A549 (cell line): ENCODE data around the gene TNFRSF19.
"Not testable (repeated sequence)": the region's sequence is repeated elsewhere in the genome, so short reads cannot be mapped to it uniquely, and the experiment has no call there.

Source experiments
- EP300 ChIP-seq, 2 experiments: fragments of >200 bp; sonication (Bioruptor Twin); formaldehyde crosslinking; IDR thresholded peaks; 2 replicates in 1 of 2; 3 replicates in 1 of 2; pipeline ENCODE4 v1.6.1; 2016 to 2017
- TF ChIP-seq, protein P1 (sequence below): fragments of >200 bp; sonication (Bioruptor Twin); formaldehyde crosslinking; IDR thresholded peaks from 3 replicates; pipeline ENCODE4 v1.5.1; 2016

DNA sequence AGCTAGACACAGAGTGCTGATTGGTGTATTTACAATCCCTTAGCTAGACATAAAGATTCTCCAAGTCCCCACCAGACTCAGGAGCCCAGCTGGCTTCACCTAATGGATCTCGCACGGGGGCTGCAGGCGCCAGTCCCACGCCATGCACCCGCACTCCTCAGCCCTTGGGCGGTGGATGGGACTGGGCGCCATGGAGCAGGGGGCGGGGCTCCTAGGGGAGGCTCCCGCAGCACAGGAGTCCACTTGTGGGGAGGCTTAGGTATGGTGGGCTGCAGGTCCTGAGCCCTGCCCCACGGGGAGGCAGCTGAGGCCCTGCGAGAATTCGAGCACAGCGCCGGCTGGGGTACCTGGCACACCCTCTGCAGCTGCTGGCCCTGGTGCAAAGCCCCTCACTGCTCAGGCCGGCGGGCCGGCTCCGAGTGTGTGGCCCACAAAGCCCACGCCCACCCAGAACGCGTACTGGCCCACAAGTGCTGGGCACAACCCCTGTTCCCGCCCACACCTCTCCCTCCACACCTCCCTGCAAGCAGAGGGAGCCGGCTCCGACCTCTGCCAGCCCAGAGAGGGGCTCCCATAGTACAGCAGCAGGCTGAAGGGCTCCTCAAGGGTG is 107.6 kb downstream of the TNFRSF19 start:
- not testable (repeated sequence) for TF ChIP-seq EP300 (IDR thresholded peaks at IDR 0.05)
- TF ChIP-seq, protein P1, sequence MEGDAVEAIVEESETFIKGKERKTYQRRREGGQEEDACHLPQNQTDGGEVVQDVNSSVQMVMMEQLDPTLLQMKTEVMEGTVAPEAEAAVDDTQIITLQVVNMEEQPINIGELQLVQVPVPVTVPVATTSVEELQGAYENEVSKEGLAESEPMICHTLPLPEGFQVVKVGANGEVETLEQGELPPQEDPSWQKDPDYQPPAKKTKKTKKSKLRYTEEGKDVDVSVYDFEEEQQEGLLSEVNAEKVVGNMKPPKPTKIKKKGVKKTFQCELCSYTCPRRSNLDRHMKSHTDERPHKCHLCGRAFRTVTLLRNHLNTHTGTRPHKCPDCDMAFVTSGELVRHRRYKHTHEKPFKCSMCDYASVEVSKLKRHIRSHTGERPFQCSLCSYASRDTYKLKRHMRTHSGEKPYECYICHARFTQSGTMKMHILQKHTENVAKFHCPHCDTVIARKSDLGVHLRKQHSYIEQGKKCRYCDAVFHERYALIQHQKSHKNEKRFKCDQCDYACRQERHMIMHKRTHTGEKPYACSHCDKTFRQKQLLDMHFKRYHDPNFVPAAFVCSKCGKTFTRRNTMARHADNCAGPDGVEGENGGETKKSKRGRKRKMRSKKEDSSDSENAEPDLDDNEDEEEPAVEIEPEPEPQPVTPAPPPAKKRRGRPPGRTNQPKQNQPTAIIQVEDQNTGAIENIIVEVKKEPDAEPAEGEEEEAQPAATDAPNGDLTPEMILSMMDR: not testable (repeated sequence)
